Measurements from ENCODE around the gene NRG2.
A peak's percentile ranks its signal among the peaks of the same experiment; 100 is the strongest.

Gene NRG2

DNA sequence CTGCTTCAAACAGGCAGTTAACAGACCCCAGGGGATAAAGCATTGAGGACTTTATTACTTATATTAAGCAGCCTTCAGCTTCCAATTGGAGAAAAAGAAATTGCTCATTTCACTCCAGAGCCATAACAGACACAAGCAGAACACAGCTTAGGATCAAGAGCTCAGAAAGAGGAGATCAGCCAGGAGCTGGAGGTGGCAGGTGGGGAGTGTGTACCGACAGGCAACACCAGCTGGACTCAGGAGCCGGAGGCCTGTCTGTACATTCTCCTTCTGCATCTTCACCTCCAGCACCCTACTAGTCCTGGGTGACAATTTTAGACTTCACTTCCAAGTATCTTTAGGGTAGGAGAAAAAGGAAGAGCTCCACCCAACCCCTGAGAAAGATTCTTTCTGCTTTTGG lies 35.8 kb downstream of the NRG2 start:
- no peak for DNase-seq (ENCODE audit: low spot score)

DNA sequence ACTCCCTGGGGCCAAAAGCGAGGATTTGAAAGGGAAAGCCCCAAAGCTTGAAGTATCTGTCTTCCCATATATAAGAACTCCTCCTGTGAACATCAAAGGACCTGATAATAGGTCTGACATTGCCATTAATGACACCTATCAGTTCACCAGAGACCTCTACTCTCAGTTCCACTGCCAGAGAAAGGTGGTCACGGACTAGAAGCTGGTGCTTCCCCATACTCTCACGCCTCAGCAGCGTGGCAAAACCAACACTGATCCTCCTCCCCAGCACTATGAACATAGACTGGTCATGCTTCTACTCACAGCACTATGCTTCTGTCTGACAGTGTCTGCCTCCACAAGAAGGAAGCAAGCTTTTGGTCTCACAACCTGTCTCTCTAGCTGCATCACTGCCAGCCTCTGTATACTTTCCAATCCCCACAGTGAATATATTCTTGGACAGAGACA lies 37.9 kb downstream of the NRG2 start:
- no peak for DNase-seq (ENCODE audit: low spot score)

DNA sequence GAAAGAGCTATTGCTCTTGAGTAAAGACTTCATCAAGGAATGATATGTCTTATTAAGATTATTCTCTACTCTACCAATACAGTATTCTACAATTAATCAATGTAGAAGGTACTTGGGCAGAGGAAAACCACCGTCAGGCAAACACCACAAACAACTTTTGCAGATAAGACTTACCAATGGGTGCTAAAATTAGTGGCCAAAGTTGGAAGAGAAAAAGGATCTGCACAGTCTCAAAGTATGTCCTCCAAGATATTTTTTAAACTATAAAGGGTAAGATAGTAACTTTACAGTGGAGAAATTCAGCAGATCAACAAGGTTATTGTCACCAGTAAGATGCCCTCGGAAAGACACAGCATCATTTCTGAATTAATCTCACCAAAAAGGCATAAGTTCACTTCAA lies 38.9 kb downstream of the NRG2 start:
- DNase-seq (ENCODE audit: low spot score): no peak

DNA sequence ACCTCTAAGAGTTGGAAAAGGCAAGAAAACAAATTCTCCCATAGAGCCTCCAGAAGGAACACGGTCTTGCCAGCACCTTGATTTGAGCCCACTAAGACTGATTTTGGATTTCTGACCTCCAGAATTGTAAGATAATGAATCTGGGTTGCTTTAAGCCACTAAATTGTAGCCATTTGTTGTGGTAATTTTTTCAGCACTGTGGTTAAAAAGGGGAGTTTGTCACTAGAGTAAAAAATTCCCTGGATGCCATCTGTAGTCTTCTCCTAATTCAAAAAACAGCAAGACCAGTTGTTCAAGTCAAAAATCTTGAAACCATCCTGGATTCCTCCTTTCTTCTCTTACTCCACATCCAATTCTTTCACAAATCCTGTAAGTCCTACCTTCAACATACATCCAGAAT lies 39.6 kb downstream of the NRG2 start:
- DNase-seq (ENCODE audit: low spot score): no peak

DNA sequence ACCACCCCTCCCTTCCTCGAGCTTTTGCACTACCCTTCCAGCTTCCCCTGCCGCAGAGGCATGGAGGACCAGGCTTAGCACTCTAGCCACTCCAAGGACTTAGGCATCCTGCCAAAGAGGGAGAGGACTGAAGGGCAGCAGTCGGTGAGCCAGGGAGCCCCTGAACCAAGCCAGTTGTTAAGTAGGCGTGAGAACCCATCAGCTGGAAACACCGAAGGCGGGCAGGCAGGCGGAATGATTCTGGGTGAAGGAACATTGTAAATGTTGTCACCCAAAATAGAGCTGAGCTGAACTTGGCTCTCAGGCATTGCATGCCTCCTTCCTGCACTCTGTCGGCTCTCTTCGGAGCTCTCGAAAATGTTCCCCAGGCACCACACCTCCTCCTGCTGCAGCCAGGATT lies 42.8 kb downstream of the NRG2 start:
- DNase-seq (ENCODE audit: low spot score): no peak

DNA sequence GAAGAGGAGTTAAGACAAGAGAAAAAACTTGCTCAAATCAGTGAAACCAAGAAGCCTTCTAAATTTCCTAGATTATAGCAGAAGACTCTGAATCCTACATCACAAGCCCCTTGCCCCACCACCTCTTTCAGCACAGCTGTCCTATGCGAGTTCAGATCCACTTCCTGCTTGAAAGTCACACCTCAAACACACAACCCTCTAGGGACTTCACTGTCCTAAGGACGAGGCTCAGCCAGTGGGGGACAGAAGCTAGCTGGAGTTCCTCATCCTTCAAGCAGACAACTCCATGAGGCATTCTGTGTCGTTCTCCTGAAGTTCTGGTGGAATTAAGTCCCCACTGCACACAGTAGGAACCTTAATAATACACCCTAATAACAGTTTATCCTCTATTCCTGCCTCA lies 44.3 kb downstream of the NRG2 start:
- no peak for DNase-seq (ENCODE audit: low spot score)

DNA sequence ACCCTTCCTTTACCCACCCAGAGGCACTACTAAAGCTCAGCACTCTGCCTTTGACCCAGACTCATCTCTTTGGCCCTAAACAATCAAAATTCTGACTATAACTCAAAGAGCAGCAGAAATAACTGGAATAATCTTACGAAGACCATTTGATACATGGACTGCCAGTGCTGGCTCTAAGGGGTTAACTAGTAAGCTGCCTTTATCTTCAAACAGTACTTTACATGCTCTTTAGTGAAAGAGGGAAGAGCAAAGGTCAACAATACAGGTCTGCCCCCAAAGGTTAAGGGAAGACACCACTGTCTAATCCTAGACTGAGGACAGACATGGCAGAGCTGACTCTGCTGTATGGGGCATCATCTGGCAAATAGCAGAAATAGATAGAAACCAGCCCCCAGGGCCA lies 45.8 kb downstream of the NRG2 start:
- DNase-seq (ENCODE audit: low spot score): no peak

DNA sequence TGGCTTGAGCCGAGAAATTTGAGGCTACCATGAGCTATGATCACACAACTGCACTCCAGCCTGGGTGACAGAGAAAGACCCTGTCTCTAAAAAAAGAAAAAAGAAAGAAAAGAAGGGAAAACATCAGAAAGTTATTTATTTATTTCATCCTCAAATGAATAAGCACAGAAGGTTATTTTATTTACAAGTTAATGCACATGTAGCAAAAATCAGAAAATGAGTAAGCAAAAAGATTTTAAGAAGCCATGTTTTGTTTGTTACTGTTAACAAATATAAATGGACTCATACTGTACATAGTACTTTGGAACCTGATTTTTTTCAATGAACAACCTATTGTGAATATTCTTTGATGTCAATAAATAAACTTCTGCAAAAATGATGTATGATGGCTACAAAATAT lies 47.2 kb downstream of the NRG2 start:
- no peak for DNase-seq (ENCODE audit: low spot score)

DNA sequence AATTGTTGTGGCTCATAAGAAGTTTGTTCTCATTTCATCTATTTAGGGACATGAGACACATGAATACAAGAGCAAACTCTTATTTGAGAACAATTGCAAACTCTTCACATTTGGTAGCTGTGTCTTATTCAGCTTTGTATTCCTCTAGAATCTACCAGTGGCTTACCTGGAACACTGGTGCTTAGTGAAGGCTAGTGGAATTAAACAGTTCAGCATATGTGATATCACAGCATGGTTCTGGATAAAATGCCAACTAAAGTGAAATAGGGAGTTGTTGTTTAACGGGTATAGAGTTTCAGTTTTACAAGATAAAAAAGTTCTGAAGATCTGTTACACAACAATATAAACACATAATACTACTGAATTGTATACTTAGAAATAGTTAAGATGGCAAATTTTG lies 48.9 kb downstream of the NRG2 start:
- no peak for DNase-seq (ENCODE audit: low spot score)

DNA sequence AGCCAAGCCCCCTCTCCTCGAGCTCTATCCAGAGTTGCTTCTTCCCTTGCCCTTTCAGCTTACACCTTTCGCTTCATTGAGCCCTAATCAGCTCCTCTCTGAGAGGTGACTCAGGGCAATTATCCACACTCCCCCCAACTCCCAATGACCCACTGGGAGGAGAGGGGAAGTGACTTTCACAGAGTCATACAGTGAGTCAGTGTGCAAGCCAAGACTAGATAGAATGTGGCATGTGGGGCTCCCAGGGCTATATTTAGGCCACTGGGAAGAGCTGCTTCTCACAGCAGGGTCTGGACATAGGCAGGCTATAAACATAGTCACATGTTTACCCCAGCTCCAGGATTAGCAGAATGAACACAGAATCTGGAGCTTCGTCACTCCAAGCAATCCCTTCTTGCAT lies 57.4 kb downstream of the NRG2 start:
- no peak for DNase-seq (ENCODE audit: low spot score)

DNA sequence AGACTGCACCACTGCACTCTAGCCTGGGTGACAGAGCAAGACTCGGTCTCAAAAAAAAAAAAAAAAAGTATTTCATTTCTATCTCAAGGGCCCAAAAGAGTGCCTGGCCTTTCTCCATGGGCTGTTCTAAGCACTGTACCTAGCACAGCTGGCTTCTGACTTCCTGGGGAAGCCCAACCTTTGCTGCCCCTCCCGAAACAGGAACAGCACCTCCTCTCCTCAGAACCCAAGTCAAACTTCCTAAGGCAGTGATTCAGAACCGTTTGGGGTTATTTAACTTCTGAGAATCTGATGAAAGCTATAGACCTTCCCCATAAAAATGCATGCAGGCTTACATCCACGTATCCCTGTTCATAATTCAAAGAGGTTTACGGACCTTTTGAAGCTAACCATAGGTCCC lies 57.8 kb downstream of the NRG2 start:
- no peak for DNase-seq (ENCODE audit: low spot score)

DNA sequence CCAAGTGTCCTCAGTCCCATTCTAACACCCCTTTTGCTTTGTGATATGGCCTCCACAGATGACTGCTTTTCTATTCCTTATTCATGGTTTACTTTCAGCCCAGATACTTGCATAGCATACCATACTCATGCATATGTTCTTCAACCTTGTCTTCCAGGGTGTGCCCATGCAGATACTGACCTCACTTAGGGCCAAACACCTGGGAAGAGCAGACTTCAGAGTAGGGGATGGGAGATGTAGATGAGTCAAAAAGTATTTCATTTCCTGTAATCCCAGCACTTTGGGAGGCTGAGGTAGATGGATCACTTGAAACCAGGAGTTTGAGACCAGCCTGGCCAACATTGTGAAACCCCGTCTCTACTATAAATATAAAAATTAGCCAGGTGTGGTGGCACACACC lies 58.3 kb downstream of the NRG2 start:
- DNase-seq (ENCODE audit: low spot score): no peak

DNA sequence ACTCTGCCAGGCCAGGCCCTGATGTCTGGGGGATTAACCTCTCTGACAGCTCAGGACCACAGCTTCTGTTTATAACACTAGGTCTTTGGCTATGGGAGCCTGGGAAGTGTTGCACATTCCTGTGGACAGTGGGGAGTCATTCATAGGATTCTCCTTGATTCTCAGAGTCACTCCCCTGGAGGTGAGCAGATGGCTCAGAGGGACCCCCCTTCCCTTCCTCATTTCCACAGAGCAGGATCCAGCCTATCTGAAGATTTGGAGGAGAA lies 60.2 kb downstream of the NRG2 start:
- DNase-seq (ENCODE audit: low spot score): no peak

DNA sequence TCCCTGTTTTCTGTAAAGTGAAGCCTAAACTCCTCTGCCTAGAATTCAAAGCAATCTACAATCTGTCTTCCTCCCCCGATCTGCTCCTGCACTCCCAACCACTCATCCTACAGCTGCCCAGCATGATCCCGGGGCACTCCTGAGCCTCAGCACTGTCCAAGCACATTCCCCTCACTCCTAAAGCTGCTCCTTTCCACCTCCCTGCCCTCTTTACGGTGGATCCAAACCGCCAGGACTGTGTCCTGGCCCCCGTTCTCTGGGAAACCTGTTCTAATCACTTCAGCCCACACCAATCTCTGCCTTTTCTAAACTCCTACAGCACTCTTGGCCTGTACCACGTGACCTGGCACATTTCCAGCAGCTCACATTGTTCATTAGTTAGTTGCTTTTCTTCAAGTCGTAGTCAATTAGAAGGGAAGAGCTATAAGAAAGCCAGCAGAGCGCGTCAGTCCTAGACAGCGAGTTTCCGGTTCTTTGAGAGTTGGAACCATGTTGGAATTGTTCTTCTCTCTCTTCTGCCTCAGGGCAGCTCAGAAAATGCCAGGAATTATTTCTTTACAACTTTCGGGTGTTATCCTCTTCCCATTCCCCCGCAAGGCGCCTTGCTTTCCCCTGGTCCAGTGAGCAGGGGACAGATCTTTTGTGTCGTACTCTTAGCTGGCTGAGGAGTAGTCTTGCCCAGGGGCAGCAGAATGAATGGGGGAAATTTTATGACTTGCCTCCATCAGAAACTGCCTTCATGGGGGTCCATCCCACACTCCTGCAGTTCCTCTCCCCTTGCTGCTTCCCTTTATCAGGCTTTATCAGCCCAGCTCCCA lies 60.7 kb downstream of the NRG2 start:
- DNase-seq (ENCODE audit: low spot score): no peak

DNA sequence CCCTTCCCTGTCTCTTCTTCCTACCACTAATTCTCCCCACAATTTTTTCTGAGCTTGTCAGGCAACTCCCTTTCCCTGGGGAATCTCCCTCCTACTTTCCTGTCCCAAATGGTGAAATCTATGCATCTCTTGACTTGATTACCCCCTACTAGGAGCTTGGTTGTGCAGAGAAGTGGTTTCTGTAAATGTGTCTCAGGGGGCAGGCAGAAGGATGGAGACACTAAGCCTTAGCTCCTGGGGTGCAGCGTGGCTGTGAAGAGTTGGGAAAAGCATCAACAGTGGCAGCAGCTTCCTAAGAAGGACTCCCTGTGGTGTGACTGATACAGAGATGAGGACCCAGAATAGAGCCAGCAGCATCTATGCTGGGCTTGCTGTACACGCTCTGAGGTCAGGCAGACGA lies 62.3 kb downstream of the NRG2 start:
- no peak for DNase-seq (ENCODE audit: low spot score)

DNA sequence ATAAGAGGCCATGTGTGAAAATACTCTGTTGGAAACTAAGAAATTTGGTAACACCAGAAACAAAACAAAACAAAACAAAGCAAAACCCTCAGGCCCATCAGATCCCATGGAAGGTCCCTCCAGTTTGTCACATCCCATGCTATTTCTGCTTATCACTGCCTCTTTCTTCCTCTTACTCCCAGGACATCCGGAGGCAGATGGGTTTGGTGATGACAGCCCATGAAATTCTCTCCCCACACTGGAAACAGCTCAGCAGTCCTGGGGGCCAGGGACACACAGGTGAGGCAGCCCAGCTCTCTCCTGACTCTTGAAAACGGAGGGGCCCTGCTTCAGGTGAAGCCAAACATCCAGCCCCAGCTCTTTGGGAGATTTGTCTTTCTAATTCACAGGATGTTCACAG lies 63.2 kb downstream of the NRG2 start:
- DNase-seq (ENCODE audit: low spot score): no peak

DNA sequence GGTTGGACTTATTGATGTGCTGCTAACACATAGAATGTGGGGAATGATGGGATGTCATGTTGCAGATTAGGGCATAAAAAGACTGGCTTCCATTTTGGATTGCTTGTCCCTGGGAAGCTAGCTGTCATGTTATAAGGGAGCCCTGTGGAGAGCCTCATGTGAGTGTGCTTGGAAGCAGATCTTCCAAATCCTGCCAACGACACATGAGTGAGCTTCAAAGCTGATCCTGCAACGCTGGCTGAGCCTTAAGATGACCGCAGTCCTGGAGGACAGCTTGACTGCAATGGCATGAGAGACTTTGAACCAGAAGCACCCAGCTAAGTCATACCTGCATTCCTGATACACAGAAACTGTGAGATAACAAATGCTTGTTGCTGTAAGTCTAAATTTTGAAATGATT lies 63.6 kb downstream of the NRG2 start:
- DNase-seq (ENCODE audit: low spot score): no peak

DNA sequence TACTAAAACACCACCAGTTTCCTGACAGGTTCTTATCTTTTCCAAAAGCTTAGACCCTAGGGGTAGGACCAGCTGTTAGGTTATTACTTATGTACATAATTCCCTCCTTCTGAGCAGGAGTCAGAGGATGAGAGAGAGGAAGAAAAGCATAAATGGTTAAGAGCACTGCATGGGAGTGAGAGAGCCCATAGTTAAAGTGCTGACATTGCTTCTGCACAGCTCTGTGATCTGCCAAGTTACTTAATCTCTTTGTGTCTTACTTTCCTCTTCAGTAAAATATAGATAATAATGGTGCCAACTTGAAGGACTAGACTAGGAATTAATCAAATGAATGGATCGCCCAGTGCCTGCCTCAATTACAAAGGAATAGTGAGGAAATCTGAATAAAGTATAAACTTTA lies 66.4 kb downstream of the NRG2 start:
- DNase-seq (ENCODE audit: low spot score): no peak

DNA sequence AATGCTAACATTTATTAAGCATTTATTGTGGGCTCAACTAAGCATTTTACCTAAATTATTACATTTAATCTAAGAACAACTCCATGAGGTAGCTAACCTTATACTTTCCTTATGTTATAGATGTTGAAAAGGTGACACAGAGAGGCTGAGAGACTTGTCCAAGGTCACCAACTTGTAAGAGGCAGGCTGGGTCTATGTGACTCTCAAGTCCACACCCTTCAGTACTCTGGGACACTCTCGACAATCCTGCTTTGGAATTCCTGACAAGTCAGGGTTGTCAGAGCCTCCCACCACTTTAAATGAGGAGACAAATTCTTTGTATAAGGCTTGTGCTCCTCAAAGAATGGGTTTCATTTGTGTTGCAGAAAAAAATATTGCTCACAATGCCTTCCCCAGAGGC lies 67.2 kb downstream of the NRG2 start:
- no peak for DNase-seq (ENCODE audit: low spot score)

DNA sequence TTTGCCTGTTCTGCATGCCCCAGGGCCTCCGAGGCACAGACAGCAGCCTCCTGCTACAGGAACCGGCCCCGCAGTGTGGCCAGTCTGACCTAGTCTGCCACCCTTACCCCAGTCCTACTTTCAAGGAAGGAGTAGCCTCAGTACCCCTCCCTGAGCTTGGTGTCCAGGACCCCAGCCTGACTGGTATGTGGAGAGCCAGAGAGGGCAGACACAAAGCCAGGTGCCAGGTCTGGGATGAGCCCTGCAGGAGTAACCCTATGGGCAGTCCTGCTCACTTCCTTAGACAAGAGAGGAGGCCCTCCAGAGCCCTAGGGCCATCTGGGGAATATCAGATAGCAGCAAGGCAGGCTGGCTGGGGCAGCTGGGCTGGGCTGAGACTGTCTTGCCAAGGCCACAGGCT lies 67.8 kb downstream of the NRG2 start:
- DNase-seq (ENCODE audit: low spot score): no peak

DNA sequence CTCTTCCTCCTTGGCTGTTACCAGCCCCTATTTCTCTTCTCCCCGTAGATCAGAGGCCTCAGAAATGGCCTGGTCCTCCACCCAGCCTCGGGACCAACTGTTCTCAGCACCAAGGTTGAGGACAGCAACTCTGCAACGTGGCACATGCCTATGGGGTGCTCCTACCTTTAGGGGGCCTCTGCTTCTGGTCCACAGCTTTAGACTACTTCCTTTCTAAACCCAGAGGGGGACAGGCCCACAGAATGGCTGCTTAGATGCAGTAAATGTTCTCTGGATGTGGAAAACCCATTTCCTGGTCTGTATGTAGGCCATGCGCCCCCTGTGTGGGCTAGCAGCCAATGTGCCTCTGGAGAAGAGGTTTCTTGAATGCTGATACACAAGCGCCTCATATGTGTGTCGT lies 68.4 kb downstream of the NRG2 start:
- no peak for DNase-seq (ENCODE audit: low spot score)

DNA sequence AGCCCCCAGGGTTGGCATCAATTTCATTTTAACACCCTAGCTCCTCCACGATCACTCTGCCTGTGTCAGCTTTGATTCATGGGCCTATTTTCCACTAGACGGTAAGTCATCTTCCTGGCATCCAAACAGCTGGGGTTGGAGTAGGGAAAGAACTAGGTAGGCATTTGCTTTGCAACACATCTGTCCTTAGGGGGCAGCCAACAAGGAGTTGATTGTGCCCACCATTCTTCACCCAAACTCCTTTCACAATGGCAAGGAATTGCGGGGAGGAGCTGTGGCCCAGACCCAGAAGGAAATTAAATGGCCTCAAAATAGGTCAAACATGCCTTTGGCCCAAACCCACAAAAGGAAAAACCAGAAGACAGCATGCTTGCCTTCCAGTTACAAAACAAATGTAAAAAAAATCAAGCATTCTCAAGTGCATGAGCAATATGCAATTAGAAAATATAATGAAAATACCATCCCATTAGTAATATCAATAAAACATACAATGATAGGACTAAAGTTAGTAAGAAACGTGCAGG lies 71.8 kb downstream of the NRG2 start:
- no peak for DNase-seq (ENCODE audit: low spot score)

DNA sequence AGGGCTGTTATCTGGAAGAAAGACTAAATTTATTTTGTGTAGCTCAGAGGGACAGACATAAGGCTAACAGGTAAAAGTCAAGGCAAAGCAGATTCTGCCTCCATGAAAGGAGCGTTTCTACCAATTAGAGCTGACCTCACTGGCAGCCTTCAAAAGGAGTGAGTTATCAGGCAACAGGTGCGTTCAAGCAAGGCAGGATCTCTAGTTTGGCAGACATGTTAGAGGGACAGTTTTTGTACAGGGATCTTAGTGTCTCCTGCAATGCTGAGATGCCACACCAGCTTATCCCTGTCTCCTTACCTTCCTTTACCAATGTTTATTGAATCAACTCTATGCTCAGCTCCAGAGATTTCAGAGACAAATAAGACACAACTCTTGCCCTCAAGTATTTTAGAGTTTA lies 73.8 kb downstream of the NRG2 start:
- no peak for DNase-seq (ENCODE audit: low spot score)

DNA sequence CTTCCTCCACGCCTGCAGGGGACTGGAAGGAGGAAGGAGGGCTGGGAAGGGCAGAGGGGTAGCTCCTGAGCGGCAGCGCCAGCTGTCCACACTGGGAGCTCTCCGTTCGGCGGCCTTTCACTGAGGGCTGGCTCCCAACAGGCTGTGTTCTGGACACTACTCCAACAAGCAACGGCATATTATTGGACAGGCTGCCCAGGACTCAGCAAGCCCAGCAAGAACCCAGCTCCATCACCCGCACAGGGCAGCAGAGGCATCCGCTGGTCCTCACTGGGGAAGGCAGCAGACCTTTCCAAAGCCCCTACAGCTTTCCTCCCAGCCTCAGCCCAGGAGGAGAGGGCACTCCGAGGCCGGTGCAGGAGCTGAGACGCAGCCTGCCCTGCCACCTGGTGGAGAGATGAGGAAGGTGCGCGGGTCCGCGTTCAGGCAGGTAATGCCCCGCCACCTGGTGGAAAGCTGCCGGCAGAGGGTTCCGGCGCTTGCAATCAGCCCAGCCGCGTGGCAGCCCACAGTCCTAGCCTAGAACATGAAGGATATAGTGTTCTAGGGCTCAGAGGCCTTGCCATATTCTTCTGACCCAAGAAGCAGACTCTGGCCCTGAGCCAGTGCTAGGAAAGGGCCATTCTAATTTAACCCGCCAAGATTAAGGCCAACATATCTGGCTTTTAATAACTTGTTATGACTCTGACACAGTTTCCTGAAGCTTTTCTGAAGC lies 74.4 kb downstream of the NRG2 start:
- peak; percentile 89 for DNase-seq (ENCODE audit: low spot score)
